Astrocyte (in vitro differentiated cells and primary cell): ENCODE results near the gene ZEB1.

Source experiments
- CTCF ChIP-seq: IDR thresholded peaks from 2 replicates; pipeline ENCODE4 v1.5.1; 2011; ENCODE audit warnings: low read depth, mild to moderate bottlenecking, inconsistent platforms, low read length, moderate library complexity; ENCODE audit not compliant: insufficient read depth
- EZH2 ChIP-seq: IDR thresholded peaks from 2 replicates; pipeline ENCODE4 v1.6.1; 2012; ENCODE audit warnings: mild to moderate bottlenecking, low read length, inconsistent platforms; ENCODE audit not compliant: insufficient read depth

GRCh38 chr10:31399171-31399570 is 80.2 kb downstream of the ZEB1 start:
- TF ChIP-seq CTCF: no peak
- no peak for TF ChIP-seq EZH2
